AG10803 (cell line): Measurements from ENCODE around the gene PAPOLA.

Experiments used
- DNase-seq: peaks from one replicate; pipeline ENCODE4 v3.0.0; 2010; ENCODE audit warnings: low read depth
- H3K4me3 ChIP-seq: 2 replicates; pipeline ENCODE4 v1.5.1; 2011; ENCODE audit warnings: mild to moderate bottlenecking, low read length, control low read depth
- CTCF ChIP-seq: conservative IDR thresholded peaks from 2 replicates; pipeline ENCODE4 v1.5.1; 2011; ENCODE audit warnings: mild to moderate bottlenecking, low read length, control low read depth, inconsistent platforms

PAPOLA gene

GRCh38 chr14:96484399-96484798 lies 17.8 kb upstream of the PAPOLA start:
- H3K4me3 ChIP-seq = no peak overlapping the region
- no peak for TF ChIP-seq CTCF
- DNase-seq = no peak

DNA sequence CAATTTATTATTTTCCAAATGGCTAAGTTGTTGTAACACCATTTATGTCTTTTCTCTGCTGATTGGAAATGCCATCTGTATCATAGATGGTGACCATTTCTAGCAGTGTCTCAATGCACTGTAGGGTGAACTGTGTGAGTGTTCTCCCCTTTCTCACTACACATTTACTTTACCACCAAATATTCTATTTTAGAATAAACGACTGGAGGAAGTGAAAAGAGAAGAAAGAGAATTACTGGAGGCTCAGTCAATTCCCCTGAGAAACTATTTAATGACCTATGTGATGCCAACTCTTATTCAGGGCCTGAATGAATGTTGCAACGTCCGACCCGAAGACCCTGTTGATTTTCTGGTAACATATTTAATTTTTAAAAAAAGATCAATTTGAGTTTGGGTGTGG lies 15.5 kb upstream of the PAPOLA start:
- DNase-seq = no peak
- TF ChIP-seq CTCF = no peak
- H3K4me3 ChIP-seq = no peak overlapping the region

- H3K4me3 ChIP-seq = no peak overlapping the region
- no peak for DNase-seq
- no peak for TF ChIP-seq CTCF
Measured at GRCh38 chr14:96489327-96489726, 12.9 kb upstream of the PAPOLA start.

DNA sequence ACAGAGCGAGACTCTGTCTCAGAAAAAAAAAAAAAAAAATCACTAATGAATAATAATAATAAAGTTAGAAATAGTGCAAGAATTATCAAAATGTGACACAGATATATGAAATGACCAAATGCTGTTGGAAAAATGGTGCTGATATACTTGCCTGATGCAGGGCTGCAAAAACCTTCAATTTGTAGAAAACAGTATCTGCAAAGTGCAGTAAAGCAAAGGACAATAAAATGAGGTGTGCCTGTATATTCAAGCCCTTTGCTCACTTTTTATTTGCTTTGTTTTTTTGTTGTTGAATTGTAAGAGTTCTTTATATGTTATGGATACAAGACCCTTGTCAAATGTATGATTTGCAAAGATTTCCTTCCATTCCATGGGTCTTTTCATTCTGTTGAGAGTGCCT lies 9.0 kb upstream of the PAPOLA start:
- no peak for DNase-seq
- no peak overlapping the region for H3K4me3 ChIP-seq
- TF ChIP-seq CTCF = no peak

- H3K4me3 ChIP-seq = no peak overlapping the region
- no peak for TF ChIP-seq CTCF
- DNase-seq = no peak
Measured at GRCh38 chr14:96494331-96494730, 7.9 kb upstream of the PAPOLA start.

DNA sequence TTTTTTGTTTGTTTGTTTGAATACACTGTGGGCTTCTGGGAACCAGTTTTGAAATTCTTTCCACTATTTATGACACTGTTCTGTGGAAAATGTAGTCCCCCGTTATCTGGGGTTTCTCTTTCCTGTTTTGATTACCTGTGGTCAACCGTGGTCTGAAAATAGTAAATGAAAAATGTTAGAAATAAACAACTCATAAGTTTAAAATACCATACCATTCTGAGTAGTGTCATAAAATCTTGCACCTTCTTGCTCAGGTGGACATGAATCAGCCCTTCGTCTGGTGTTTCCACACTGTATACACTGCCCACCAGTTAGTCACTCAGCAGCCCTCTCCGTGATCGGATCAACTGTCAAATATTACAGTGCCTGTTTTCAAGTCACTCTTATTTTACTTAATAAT lies 5.1 kb upstream of the PAPOLA start:
- H3K4me3 ChIP-seq = no peak overlapping the region
- TF ChIP-seq CTCF = no peak

DNA sequence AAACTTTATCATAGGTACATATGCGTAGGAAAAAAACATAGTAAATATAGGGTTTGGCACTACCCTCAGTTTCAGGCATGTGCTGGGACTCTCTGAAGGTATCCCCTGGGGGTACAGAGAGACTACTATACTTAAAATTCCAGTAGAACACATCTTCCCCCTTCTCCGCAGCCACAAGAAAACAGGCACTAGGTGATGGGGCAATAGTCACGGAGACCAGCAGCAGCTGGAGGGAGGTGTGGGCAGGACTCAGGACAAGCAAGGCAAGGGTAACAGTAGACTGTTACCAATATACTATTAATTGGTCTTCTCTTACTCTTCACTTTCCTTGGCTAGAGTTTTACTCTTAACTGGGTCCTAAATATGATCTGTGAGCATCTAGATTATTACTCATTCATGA lies 4.6 kb upstream of the PAPOLA start:
- DNase-seq = no peak
- no peak overlapping the region for H3K4me3 ChIP-seq
- TF ChIP-seq CTCF = no peak

More for the DNA sequence above, 5.1 kb upstream of the PAPOLA start:
- no peak for DNase-seq
